T-cell (primary cell): ENCODE results near the gene ESRRG. TPM values are rescaled to one million over a fixed set of nuclear protein-coding genes. Genes with fewer than 3 reads are reported as not detected.
"Not testable (repeated sequence)": the region's sequence is repeated elsewhere in the genome, so short reads cannot be mapped to it uniquely, and the experiment has no call there.

Source experiments
- ATAC-seq, 4 experiments: fragments of 200-7000 bp in 3 of 4; fragments of 150-1000 bp in 1 of 4; cut with Tn5 transposase; replicated peaks in 1 of 4; 1 replicate in 3 of 4; 2 replicates in 1 of 4; pipeline ENCODE4 v1.10.0; 2021; ENCODE audit warnings: moderate library complexity in 3 of 4, mild to moderate bottlenecking in 2 of 4, moderate number of reproducible peaks in 1 of 4
- CTCF ChIA-PET, 2 donors: fragments of 300-600 bp; sonication (Branson Sonifier 250); formaldehyde crosslinking; loops; one replicate each; lab custom pipeline; 2022; ENCODE audit warnings: antibody characterized with exemption in 2 of 2; lab: Charles Lee
- POLR2A ChIA-PET, 2 donors: fragments of 300-600 bp; sonication (Branson Sonifier 250); formaldehyde crosslinking; loops; one replicate each; lab custom pipeline; 2022; ENCODE audit warnings: antibody characterized with exemption in 2 of 2; lab: Charles Lee
- DNase-seq, 35 experiments: peaks; one replicate each; pipeline versions ENCODE4 v3.0.0 to v3.0.0-alpha.2; 2013 to 2023
- H3K27ac ChIP-seq: one replicate; pipeline ENCODE4 v1.5.1; 2013; ENCODE audit warnings: low read length
- H3K27me3 ChIP-seq, 2 experiments: replicated peaks in 1 of 2; 1 replicate in 1 of 2; 2 replicates in 1 of 2; pipeline versions ENCODE4 v1.6.1 to v1.7.0; 2013; ENCODE audit warnings: low read length in 1 of 2, mixed read lengths in 1 of 2; ENCODE audit not compliant: control insufficient read depth in 2 of 2, insufficient read depth in 2 of 2; ENCODE audit errors: extremely low read depth in 1 of 2
- H3K36me3 ChIP-seq, 2 donors: 1 replicate in 1 of 2; 2 replicates in 1 of 2; pipeline versions ENCODE4 v1.6.1 to v1.7.0; 2013; ENCODE audit warnings: low read length in 1 of 2; ENCODE audit not compliant: control insufficient read depth in 2 of 2, insufficient read depth in 1 of 2; ENCODE audit errors: extremely low read depth in 1 of 2
- H3K4me1 ChIP-seq, 2 experiments: 1 replicate in 1 of 2; 2 replicates in 1 of 2; pipeline versions ENCODE4 v1.6.1 to v1.7.0; 2013; ENCODE audit warnings: low read length in 2 of 2, mixed read lengths in 1 of 2; ENCODE audit not compliant: insufficient read depth in 2 of 2, control insufficient read depth in 1 of 2; ENCODE audit errors: extremely low read depth in 1 of 2
- H3K4me3 ChIP-seq, 2 donors: 1 replicate in 1 of 2; 2 replicates in 1 of 2; pipeline versions ENCODE4 v1.5.1 to v1.7.0; 2013; ENCODE audit warnings: mild to moderate bottlenecking in 2 of 2, low read length in 1 of 2, moderate library complexity in 1 of 2; ENCODE audit not compliant: control insufficient read depth in 1 of 2; ENCODE audit errors: extremely low read depth in 1 of 2
- H3K9me3 ChIP-seq: 2 replicates; pipeline ENCODE4 v1.7.0; 2013
- H3K27ac Mint-ChIP-seq, 2 donors: one replicate each; pipeline ENCODE4 v1.8.0; 2020 to 2021; ENCODE audit warnings: mild to moderate bottlenecking in 2 of 2, mixed read lengths in 2 of 2
- H3K27me3 Mint-ChIP-seq, 2 donors: one replicate each; pipeline ENCODE4 v1.8.0; 2021 to 2022; ENCODE audit warnings: mixed read lengths in 2 of 2
- H3K36me3 Mint-ChIP-seq: one replicate; pipeline ENCODE4 v1.8.0; 2021; ENCODE audit warnings: mixed read lengths
- H3K4me1 Mint-ChIP-seq, 3 donors: one replicate each; pipeline ENCODE4 v1.8.0; 2020 to 2022; ENCODE audit warnings: mixed read lengths in 3 of 3, mild to moderate bottlenecking in 1 of 3
- H3K4me3 Mint-ChIP-seq, 3 donors: one replicate each; pipeline ENCODE4 v1.8.0; 2020 to 2022; ENCODE audit warnings: mild to moderate bottlenecking in 3 of 3, mixed read lengths in 3 of 3, moderate library complexity in 3 of 3
- H3K9me3 Mint-ChIP-seq, 3 donors: one replicate each; pipeline ENCODE4 v1.8.0; 2020 to 2022; ENCODE audit warnings: mixed read lengths in 3 of 3
- WGBS: methylation state at CpG from one replicate; pipeline ENCODE4 v1.1.5; 2013; ENCODE audit warnings: missing lambda C conversion rate; ENCODE audit not compliant: insufficient coverage; 5-methylcytosine and 5-hydroxymethylcytosine counted together
- total RNA-seq, 35 experiments: library from RNA in 6 of 35; stranded (reverse) in 6 of 35; fragments of 120-200 nt in 1 of 35; gene quantifications; one replicate each; pipeline versions ENCODE4 v1.2.1 to v1.2.4 and lab custom pipeline; 2013 to 2026

ESRRG gene
- total RNA-seq, 5 donors from 2014 or later (not counting 1 experiment from before 2014, with no cell fraction given), result 0.13 TPM; not detected in 4

DNA sequence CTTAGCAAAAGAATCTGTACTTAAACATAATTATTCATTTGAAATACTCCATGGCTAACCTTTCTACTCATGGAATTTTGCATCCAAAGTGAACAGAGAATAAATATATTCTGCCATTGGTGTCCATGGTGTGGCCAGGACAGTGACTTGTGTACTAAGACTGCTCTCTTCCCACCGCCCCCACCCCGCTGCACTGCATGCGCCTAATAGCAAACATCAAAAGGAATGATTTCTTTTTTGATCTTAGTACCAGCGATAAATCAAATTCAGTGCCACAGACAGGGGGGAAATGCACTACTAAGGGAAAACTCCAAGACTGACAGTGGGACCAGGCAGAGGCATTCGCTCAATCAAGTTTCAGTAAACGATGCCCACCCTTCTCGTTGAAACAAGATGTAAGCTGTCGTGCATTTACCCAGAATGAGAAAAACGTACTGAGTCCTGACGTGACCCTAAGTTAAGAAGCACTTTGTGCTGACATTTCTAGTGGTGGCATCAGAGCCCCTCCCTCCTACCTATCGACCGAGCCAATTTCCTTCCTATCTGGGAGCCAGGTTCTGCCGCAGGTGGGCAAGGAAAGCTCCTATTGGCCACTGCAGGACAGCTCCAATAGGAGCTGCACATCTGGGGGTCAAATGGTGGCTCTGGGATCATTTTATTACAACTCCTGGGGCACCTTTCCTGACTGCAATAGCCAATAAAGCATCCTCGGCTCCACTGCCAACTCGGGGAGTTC is 12.5 kb downstream of the ESRRG start:
- Mint-ChIP-seq H3K4me1 (no peaks in the 10 kb centered on the region), H3K27ac (no peak overlapping the region), H3K4me3 (no peak overlapping the region), H3K27me3 (no peaks in the 10 kb centered on the region), H3K9me3 (peaks cover 0 to 3% (median 0%) of the 10 kb centered on the region in 3 donors), H3K36me3 (no peaks in the 10 kb centered on the region)
- no peaks in the 10 kb centered on the region for H3K9me3 ChIP-seq
- no peak overlapping the region for H3K4me3 ChIP-seq
- ATAC-seq, result no peak
- CTCF ChIA-PET, result no interaction called here
- no peaks in the 10 kb centered on the region for H3K27me3 ChIP-seq
- H3K36me3 ChIP-seq, result no peaks in the 10 kb centered on the region
- WGBS, result 84% methylated on average over 12 of the region's 15 CpGs
- POLR2A ChIA-PET, result no interaction called here
- no peak for DNase-seq
- no peak overlapping the region for H3K27ac ChIP-seq
- no peaks in the 10 kb centered on the region for H3K4me1 ChIP-seq

DNA sequence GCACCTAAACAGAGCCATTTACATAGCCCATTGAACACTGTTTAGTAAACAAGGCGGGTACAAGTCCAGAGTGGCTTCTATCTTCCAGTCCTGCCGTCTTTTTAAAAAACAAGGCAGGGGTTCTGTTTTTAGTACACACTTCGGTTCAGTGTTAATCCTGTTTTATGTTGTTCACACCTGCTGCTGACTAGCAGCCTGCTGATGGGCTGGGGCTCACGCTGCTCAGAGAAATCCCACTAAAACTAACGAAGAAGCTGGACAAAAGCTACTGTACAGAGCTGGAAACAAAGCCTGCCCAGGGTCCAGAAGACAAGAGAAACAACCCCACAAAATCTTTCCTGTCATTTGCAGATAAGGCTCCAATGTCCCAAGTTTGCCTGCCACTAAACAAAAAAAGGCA is 13.2 kb downstream of the ESRRG start:
- Histone ChIP-seq H3K27ac (no peak overlapping the region), H3K27me3 (no peaks in the 10 kb centered on the region), H3K36me3 (no peaks in the 10 kb centered on the region), H3K4me1 (no peaks in the 10 kb centered on the region), H3K9me3 (no peaks in the 10 kb centered on the region), H3K4me3 (no peak overlapping the region)
- H3K9me3 Mint-ChIP-seq, result peaks cover 0 to 3% (median 0%) of the 10 kb centered on the region in 3 donors
- H3K4me1 Mint-ChIP-seq, result no peaks in the 10 kb centered on the region
- no peak overlapping the region for H3K4me3 Mint-ChIP-seq
- no peaks in the 10 kb centered on the region for H3K27me3 Mint-ChIP-seq
- no peaks in the 10 kb centered on the region for H3K36me3 Mint-ChIP-seq
- H3K27ac Mint-ChIP-seq, result no peak overlapping the region
- ATAC-seq (no peak), DNase-seq (no peak)
- 52% methylated on average over 5 of the region's 5 CpGs for WGBS
- CTCF ChIA-PET, result no interaction called here
- POLR2A ChIA-PET, result no interaction called here

DNA sequence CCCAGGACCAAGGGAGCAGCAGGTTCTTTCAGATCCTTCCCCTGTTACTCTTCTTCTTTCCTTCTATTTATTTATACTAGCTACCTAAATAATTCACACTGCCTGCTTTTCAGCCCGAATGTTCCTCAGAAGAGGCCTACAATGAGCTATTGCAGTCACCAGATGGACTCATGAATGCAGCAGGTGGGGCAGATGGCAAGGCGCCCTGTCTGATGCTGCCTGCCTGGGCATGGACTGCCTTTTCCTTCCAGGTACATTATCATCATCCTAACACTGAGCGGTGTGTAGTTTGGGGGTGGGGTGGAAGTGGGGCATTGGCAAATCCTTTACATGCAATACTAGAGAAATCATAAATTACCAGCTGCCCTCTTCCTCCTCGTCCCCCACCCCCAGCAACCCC is 17.6 kb downstream of the ESRRG start:
- no peak overlapping the region for H3K27ac Mint-ChIP-seq
- ChIA-PET POLR2A (no interaction called here), CTCF (no interaction called here)
- H3K4me3 Mint-ChIP-seq, result no peak overlapping the region
- H3K9me3 Mint-ChIP-seq, result peaks cover 0 to 4% (median 3%) of the 10 kb centered on the region in 3 donors
- H3K27me3 Mint-ChIP-seq, result no peaks in the 10 kb centered on the region
- WGBS, result 50% methylated on average over 1 of the region's 4 CpGs
- no peaks in the 10 kb centered on the region for H3K4me1 ChIP-seq
- H3K9me3 ChIP-seq, result no peaks in the 10 kb centered on the region
- no peaks in the 10 kb centered on the region for H3K36me3 Mint-ChIP-seq
- no peaks in the 10 kb centered on the region for H3K4me1 Mint-ChIP-seq
- H3K36me3 ChIP-seq, result no peaks in the 10 kb centered on the region
- H3K27me3 ChIP-seq, result no peaks in the 10 kb centered on the region
- ATAC-seq (no peak), DNase-seq (no peak)
- H3K27ac ChIP-seq, result no peak overlapping the region
- no peak overlapping the region for H3K4me3 ChIP-seq

GRCh38 chr1:216704065-216704464 is 19.2 kb downstream of the ESRRG start:
- H3K4me1 ChIP-seq, H3K36me3 ChIP-seq, H3K4me3 ChIP-seq, H3K9me3 Mint-ChIP-seq, ATAC-seq, H3K4me3 Mint-ChIP-seq, H3K27ac ChIP-seq, H3K4me1 Mint-ChIP-seq, POLR2A ChIA-PET, H3K27me3 ChIP-seq, DNase-seq, CTCF ChIA-PET, H3K27ac Mint-ChIP-seq, H3K36me3 Mint-ChIP-seq, H3K9me3 ChIP-seq, H3K27me3 Mint-ChIP-seq: not testable (repeated sequence)
- no CpG with 5 or more reads among the region's 9 CpGs for WGBS

DNA sequence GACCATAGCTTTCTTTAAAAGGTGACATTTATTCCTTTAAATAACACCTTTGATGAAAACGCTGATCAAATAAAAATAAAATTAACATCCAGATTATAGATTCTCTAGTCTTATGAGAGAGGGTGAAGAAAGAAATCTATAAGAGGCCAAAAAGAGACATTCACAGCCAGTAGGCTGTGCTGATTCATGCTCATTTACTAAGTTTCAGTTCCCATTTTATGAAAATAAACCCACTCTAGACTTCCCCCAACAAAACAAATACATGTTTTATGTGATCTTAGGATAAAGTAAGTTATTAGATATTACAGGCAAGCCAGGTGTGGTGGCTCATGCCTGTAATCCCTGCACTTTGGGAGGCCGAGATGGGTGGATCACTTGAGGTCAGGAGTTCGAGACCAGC is 21.1 kb downstream of the ESRRG start:
- H3K4me1 Mint-ChIP-seq, result no peaks in the 10 kb centered on the region
- ATAC-seq, result no peak
- H3K36me3 Mint-ChIP-seq, result no peaks in the 10 kb centered on the region
- H3K9me3 Mint-ChIP-seq, result peaks cover 9 to 16% (median 11%) of the 10 kb centered on the region in 3 donors
- H3K4me1 ChIP-seq, result no peaks in the 10 kb centered on the region
- H3K27me3 ChIP-seq, result no peaks in the 10 kb centered on the region
- no CpG with 5 or more reads among the region's 3 CpGs for WGBS
- CTCF ChIA-PET, result no interaction called here
- no peak for DNase-seq
- no peaks in the 10 kb centered on the region for H3K9me3 ChIP-seq
- H3K4me3 ChIP-seq, result no peak overlapping the region
- no peaks in the 10 kb centered on the region for H3K27me3 Mint-ChIP-seq
- POLR2A ChIA-PET, result no interaction called here
- H3K27ac Mint-ChIP-seq, result no peak overlapping the region
- no peak overlapping the region for H3K4me3 Mint-ChIP-seq
- no peak overlapping the region for H3K27ac ChIP-seq
- no peaks in the 10 kb centered on the region for H3K36me3 ChIP-seq

GRCh38 chr1:216700779-216701178 is 22.4 kb downstream of the ESRRG start:
- Mint-ChIP-seq H3K9me3 (peaks cover 9 to 17% (median 11%) of the 10 kb centered on the region in 3 donors), H3K4me3 (no peak overlapping the region), H3K36me3 (no peaks in the 10 kb centered on the region), H3K27ac (no peak overlapping the region), H3K27me3 (no peaks in the 10 kb centered on the region), H3K4me1 (no peaks in the 10 kb centered on the region)
- no CpG with 5 or more reads among the region's 4 CpGs for WGBS
- Histone ChIP-seq H3K27ac (no peak overlapping the region), H3K36me3 (no peaks in the 10 kb centered on the region), H3K27me3 (no peaks in the 10 kb centered on the region), H3K4me1 (no peaks in the 10 kb centered on the region), H3K9me3 (no peaks in the 10 kb centered on the region), H3K4me3 (no peak overlapping the region)
- ATAC-seq, result no peak
- ChIA-PET CTCF (no interaction called here), POLR2A (no interaction called here)
- DNase-seq, result no peak

- no peak overlapping the region for H3K27ac Mint-ChIP-seq
- no peaks in the 10 kb centered on the region for H3K36me3 ChIP-seq
- no peaks in the 10 kb centered on the region for H3K27me3 Mint-ChIP-seq
- H3K9me3 ChIP-seq, result no peaks in the 10 kb centered on the region
- no peaks in the 10 kb centered on the region for H3K36me3 Mint-ChIP-seq
- no peaks in the 10 kb centered on the region for H3K4me1 ChIP-seq
- H3K4me1 Mint-ChIP-seq, result no peaks in the 10 kb centered on the region
- no peak overlapping the region for H3K4me3 Mint-ChIP-seq
- ATAC-seq (no peak), DNase-seq (no peak)
- ChIA-PET POLR2A (no interaction called here), CTCF (no interaction called here)
- no peaks in the 10 kb centered on the region for H3K27me3 ChIP-seq
- H3K27ac ChIP-seq, result no peak overlapping the region
- no CpG with 5 or more reads among the region's 3 CpGs for WGBS
- H3K4me3 ChIP-seq, result no peak overlapping the region
- H3K9me3 Mint-ChIP-seq, result no peaks in the 10 kb centered on the region
Measured at GRCh38 chr1:216691710-216692109, 31.5 kb downstream of the ESRRG start.
